HG02970 (cell line): ENCODE results near the gene ARMC12.

Experiments used
- ATAC-seq: cut with Tn5 transposase; IDR thresholded peaks from one replicate; pipeline ENCODE4 v1.9.1; 2021; ENCODE audit warnings: mild to moderate bottlenecking, moderate library complexity, moderate number of reproducible peaks; ENCODE audit not compliant: unreplicated experiment, low FRiP score

The ARMC12 gene

DNA sequence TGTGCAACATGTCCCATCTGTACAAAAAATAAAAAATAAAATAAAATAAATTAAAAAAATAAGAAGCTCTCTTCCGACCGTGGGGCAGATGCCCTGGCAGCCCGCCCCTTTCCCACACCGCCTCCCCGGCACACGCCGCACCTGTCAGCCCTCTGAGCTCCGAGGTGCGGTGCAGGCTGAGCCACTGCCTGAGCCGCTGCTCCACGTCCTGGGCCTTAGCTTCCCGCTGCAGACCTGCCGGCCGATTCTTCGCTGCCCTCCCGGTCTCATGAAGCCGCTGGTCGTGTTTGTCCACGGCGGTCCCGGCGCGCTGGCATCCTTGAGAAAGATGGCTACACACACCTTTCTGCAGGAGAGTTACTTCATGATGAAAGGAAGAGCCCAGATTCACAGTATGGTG is 28.9 kb downstream of the ARMC12 start:
- no peak for ATAC-seq

DNA sequence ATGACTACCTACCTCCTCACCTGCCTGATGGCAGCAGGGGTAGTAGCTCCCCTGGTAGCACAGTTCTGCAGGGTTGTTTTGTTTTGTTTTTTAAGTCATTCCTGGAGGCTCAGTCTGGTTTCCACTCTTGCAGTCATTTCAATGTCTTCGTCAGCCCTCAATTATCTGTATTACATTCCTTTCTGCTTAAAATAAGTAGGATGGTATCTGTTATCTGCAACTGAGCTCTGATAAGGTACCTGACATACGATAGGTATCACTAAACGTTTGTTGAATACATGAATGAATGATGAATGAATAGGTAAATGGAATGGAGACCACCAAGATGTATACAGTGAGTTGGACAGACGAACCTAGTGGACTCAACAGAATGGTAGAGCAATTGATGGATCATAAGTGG is 32.4 kb downstream of the ARMC12 start:
- ATAC-seq = no peak

DNA sequence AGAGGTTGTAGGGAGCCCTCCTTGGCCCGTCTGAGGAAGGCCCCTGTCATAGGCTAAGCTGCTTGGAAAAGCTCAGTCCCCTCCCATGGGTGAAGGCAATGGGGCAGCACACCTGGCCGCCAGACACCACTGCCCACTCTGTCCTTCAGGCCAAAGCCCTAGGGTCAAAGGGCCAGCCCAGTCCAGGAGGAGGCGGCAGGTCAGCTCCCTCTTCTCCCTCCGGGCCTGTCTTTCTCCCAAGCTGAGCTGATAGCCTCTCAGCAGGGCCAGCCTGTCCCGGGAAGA is 34.5 kb downstream of the ARMC12 start:
- ATAC-seq = no peak

DNA sequence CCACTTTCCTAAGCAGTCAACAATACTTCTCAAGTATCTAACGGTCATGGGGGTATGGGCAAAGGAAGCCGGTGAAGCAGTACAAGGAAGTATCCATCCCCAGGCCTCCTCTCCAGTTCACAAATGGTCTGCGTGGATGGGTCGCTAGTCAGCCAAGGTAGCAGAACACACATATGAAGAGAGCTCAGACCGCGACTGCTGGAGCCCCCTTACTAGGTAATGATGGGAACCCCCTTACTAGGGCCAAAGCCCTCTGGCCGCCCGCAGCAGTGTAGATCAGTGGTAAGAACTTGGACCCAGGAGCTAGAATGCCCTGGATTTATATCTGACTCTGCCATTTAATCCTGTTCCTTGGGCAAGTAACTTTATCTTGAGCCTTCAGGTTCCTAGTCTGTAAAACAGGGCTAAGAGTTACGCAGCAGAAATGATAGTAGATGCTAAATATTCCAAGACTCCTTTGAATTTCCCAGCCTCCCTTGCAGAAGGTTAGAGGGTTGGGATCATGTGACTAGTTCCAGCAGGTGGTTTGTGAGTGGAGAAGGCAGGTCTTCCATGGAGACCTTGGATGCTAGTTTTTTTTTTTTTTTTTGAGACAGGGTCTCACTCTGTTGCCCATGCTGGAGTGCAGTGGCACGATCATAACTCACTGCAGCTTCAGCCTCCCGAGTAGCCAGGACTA is 37.4 kb downstream of the ARMC12 start:
- ATAC-seq = no peak

DNA sequence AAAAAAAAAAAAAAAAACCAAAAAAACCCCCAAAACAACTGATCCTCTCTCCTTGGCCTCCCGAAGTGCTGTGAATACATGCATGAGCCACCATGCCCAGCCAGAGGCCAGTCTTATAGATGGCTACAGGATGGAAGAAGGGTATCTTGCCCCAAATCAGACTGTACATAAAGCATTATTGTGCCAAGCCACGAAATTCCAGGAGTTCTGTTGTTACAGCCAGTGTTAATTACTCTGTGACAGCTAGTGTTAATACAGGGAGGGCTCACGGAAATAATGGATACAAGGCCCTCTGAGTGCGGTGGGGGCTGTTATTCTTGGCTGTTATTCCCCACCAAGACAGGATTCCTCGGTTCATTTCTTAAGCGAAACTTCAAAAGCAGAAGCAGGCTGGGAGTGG is 38.2 kb downstream of the ARMC12 start:
- ATAC-seq = no peak

DNA sequence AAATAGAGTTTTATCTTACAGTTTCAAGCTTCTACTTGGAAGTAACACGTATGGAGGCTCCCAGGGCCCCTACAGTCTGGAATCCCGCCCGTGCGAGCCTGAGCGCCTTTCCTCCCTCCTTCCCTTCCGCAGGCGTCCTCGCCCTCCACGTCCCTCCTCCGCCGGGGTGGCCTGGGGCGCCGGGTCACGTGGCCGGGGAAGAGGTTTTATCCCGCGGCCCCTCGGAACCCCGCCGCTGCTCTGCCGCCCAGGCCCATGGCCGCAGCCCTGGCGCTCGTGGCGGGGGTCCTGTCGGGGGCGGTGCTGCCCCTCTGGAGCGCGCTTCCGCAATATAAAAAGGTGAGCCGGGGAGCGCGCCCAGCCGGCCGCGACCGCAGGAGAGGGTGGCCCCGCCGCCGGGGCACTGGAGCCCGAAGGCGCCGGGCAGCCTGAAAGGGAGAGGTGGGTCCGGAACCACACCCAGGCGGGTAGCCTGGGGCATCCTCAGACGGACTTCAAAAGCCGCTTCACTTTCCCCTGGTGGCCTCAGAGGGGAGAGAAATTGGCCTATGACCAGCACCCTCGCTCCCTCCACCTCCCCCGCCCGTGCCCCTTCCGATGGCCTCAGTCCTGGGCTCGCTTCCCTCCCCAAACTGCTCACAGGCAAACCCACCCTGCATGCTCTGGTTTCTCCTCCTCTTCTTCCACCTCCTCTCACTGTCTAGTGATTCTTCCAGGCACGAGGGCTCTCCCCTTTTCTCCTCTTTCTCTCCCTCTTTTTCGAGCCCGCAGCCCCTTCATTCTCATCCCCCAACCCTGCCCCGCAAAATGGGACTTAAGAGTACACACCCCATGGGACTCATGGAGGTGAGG is 39.8 kb downstream of the ARMC12 start, which contains the start of gene CLPSL2:
TSS of gene CLPSL2 (plus strand) at position 235 of the 852 bp plus-strand sequence. CDS start at position 256, 21 bp downstream.
- no peak for ATAC-seq

DNA sequence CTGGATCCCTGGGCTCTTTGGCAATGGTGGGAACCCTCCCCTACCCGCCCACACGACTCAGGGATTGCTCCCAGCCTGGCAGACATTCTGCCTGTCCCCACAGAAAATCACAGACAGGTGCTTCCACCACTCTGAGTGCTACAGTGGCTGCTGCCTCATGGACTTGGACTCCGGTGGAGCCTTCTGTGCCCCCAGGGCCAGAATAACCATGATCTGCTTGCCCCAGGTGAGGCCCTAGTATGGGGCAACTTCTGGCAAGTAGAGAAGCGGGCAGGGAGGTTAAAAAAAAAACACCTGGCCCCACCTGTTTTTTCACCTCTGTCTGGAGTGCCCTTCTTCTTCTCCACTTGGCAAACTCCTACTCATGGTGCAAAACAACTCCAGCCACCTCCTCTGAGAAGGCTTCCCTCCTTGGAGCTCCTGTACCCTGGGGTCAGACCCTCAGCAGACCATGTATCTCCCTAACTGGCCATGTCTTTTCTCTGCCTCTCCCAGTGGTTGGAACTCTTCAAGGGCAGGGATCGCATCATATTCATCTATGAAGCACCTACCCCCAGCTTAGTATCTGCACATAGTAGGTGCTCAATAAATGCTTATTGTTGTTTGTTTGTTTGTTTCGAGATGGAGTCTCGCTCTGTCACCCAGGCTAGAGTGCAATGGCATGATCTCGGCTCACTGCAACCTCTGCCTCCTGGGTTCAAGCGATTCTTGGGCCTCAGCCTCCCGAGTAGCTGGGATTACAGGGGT is 40.7 kb downstream of the ARMC12 start:
- no peak for ATAC-seq

DNA sequence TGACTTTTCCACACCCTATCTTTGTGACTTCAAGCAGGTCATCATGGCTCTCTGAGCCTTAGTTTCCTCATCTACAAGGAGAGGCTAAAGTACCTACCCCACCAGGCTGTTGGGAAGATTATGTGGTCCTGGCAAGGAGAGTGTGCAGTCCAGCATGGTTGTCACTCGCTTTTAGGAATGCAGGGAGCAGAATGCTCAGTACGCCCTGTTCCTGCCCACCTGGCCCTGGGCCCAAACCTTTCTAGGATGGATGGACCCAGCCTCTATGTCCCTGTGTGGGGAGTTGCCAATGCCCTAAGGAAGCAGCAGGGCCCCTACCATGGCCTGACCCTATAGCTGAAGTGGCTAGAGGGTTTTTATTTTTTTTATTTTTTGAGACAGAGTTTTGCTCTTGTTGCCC is 41.6 kb downstream of the ARMC12 start:
- ATAC-seq = no peak

DNA sequence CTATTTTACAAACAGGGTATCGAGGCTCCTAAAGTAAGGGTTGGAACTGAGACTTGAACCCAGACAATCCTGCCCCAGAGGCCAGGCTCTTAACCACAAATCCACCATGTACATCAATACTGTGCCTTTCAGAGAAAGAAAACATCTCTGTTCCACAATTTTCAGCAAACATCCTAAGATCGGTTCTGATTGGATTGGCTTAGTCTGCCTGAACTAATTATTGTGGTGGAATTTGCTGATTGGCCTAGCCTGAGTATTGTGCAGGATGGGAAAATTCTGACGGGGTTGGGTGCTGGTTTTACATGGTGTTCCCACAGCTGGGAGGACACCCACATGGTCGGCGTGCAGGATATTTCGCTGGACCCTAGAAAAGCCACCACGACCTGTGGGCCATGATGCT is 43.9 kb downstream of the ARMC12 start, which contains the start of gene CLPSL1:
TSS of gene CLPSL1 (plus strand) at position 301 of the 400 bp plus-strand sequence. CDS start at position 393, 92 bp downstream.
- no peak for ATAC-seq

DNA sequence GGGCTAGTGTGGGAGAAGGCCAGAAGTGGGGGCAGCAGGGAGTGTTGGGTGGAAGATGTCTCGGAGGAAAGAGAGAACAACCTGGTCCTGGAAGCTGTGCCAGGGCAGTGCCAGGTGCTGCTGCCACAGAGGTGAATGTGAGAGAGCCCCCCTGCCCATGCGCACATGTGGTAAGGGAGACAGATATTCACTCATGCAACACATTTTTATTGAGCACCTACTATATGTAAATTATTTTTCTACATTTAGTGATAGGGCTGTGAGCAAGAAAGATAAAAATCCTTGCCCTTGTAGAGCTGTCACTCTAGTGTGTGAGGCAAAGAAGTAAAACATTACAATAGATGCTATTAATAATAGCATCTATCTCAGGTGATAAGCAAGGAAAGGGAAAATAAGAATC is 44.5 kb downstream of the ARMC12 start:
- ATAC-seq = no peak

DNA sequence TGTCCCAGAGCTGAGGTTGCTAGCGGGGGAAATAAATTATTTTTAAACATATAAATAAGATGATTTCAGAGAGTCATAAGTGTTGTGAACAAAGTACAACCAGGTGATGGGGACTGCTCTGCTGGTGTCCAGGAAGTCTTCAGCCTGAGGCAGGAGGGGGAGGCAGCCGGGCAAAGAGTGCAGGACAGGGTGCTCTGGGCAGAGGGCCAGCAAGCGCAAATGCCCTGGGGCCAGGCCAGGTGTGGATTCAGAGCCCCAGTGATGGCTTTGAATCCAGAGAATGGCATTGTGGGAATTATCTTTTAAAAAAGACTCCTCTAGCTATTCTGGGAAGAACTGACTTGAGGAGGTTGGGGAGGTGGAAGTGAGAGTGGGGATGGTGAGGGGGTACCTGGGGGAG is 45.6 kb downstream of the ARMC12 start:
- ATAC-seq = no peak

DNA sequence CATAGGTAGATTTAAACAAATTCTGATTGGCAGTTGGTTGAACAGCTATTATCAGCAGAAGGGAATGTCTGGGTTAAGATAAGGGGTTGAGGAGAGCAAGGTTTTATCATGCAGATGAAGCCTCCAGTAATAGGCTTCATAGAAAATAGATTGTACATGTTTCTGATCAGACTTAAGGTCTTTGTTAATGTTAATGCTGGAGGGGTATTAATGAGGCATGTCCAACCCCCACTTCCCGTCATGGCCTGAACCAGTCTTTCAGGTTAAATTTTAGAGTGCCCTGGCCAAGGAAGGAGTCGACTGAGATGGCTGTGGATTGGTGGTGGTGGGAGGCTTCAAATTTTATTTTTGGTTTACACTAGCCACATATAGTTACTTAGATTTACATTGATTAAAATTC is 47.4 kb downstream of the ARMC12 start:
- no peak for ATAC-seq

DNA sequence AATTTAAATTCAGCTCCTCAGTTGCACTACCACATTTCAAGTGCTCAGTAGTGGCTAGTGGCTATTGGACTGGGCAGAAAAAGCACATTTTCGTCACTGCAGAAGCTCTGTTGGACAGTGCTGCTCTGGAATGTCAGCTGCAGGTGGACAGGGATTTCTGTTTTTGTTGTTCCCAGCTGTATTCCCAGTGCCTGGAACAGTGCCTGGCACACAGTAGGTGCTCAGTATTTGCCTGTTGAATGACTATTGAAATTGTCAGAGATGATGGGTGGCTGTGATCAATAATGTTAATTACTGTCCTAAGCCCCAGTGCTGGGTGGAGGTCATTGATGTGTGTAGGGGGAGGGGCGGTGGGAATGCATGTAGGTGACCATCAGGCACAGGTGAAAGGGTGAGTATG is 49.4 kb downstream of the ARMC12 start:
- ATAC-seq = no peak

DNA sequence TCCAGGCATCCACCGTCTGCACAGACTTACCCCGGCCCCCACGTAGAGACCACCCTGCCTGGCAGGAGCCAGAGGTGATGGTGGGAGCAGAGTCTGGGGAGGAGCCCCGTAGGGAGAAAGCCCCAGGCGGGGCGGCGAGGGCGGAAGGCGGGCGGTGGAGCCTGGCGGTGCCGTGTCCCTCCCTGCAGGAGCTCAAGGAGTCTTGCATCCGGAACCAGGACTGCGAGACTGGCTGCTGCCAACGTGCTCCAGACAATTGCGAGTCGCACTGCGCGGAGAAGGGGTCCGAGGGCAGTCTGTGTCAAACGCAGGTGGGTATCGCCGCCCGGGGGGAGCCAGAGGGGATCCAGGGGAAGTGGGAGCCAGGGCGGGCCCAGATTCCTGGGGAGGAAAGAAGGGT is 50.0 kb downstream of the ARMC12 start:
- no peak for ATAC-seq

DNA sequence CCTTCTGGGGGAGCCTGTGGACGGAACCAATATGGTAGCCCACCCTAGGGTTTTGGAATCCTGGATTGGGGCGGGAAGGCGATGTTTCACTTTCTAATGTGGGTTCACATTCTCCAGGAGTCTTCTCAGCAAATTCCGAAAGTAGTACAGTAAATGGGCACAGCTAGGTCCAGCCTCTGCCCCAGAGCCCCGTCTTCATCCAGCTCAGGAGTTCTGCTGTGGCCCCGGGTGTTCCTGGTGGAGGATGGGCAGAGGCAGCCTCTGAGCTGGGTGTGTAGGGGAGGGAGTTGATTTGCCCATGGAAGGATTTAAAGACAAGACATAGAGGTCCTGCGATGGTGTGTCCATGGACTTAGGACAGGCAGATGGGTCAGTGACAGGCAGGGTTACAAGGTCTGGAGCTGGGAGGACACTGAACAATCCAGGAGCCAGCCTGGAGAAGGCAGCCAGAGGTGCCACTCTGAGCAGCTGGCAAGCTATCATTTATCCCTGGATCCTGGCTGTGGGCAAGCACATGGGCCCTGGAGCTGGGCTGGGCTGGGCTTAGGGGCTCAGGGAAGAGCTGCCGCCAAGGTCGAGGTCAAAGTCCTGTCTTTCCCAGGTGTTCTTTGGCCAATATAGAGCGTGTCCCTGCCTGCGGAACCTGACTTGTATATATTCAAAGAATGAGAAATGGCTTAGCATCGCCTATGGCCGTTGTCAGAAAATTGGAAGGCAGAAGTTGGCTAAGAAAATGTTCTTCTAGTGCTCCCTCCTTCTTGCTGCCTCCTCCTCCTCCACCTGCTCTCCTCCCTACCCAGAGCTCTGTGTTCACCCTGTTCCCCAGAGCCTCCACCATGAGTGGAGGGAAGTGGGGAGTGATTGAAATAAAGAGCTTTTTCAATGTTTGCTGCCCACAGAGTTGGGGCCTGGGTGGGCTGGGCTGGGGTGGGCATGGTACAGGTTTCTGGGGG is 50.7 kb downstream of the ARMC12 start:
- no peak for ATAC-seq

DNA sequence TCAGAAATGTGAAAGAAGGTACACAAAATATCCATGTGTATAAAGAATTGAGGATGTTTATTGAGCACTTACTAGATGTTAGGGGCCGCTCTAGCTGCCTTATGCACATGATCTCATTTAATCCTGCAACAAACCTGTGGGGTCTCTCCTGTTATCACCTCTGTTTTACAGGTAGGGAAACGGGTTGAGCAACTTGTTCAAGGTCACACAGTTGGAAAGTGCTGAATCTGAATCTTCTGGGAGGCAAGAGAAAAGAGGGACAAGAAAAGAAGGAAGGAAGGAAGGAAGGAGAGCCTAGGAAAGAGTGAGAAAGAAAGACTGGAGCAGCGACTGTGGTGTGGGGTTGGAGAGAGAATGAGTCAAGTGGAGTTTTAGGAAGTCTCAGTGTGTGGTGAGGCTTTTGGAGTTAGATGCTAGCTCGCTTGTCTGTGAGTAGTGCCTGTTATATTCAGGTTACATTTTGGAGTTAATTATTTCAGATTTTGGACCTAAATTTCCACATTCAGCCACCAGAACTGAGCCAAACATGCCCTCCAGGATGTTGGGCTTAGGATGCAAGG is 51.7 kb downstream of the ARMC12 start:
- ATAC-seq = no peak

DNA sequence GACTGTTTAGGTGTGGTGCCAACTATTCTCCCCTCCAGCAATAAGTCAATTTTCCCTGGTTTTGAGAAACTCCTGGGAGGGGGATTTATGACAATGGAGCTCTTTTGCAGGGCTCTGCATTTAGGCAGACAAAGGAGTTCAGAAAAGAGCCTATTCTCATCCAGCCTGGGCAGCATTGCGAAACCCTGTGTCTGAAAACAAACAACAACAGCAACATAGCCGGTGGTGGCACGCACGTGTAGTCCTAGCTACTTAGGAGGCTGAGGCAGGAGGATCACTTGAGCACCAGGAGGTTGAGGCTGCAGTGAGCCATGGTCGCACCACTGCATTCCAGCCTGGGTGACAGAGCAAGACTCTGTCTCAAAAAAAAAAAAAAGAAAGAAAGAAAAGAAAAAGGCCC is 53.9 kb downstream of the ARMC12 start:
- no peak for ATAC-seq

DNA sequence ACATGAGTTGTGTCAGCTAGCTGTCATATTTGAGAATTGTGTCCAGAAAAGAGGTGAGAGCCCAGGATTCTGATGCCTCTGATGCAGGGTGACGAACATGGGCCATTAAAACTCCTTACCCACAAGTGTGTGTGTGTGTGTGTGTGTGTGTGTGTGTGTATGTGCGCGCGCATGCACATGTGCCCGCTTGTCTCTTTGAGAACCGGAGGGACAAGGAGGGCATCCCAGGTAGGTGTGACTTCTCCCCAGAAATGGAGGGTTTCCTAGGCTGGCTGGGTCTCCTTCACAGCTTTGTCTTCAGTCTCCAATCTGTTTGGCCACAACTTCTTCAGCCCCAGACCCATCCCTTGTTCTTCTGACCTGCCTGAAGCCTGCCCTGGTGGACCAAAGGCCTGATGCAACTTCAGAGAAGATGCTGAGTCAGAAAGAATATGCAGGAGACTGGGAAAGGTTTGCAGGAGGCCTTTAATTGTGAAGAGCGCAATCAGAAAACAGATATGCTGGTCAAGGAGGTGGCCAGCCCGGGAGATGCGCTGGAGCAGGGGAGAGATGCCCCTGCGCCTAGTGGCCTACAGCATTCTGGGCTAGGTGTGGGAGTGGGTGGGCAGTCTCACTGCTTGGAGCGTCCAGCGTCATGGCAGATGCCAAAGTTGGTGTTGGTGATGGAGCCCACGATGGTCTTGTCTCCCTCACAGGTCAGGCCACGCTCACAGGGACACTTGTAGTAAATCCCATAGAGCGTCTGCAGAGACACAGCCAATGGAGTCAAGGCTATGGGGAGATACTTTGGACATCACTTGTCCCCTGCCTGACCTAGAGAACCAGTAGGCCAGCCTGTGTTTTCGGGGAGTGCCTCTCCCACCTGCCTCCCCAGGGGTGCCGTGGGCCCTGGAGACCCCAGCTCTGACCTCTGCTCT is 58.0 kb downstream of the ARMC12 start:
- no peak for ATAC-seq
